Sigmoid colon (tissue), 7 donors: ENCODE data around the gene BHLHA15. TPM values are rescaled to one million over a fixed set of nuclear protein-coding genes. Genes with fewer than 3 reads are reported as not detected.
"Not testable (repeated sequence)": the region's sequence is repeated elsewhere in the genome, so short reads cannot be mapped to it uniquely, and the experiment has no call there.

Source experiments
- DNase-seq: peaks from one replicate; pipeline ENCODE4 v3.0.0-alpha.2; 2019
- H3K27ac ChIP-seq, 4 donors: fragments of 200-600 bp; sonication (generic); one replicate each; pipeline ENCODE4 v1.5.1; 2016 to 2019; ENCODE audit warnings: mild to moderate bottlenecking in 1 of 4
- H3K27me3 ChIP-seq, 3 donors: fragments of 200-600 bp; sonication (generic); one replicate each; pipeline ENCODE4 v1.5.1; 2019; ENCODE audit warnings: mild to moderate bottlenecking in 1 of 3
- H3K36me3 ChIP-seq, 4 donors: fragments of 200-600 bp; sonication (generic); one replicate each; pipeline ENCODE4 v1.5.1; 2016 to 2019
- H3K4me1 ChIP-seq, 4 donors: fragments of 200-600 bp; sonication (generic); one replicate each; pipeline ENCODE4 v1.5.1; 2017 to 2019
- H3K4me3 ChIP-seq, 4 donors: fragments of 200-600 bp; sonication (generic); one replicate each; pipeline ENCODE4 v1.5.1; 2017 to 2019; ENCODE audit warnings: mild to moderate bottlenecking in 2 of 4, moderate library complexity in 1 of 4
- H3K9me3 ChIP-seq, 4 donors: fragments of 200-600 bp in 3 of 4; sonication (generic) in 3 of 4; one replicate each; pipeline versions ENCODE4 v1.5.1 to v1.6.1; 2013 to 2019
- EP300 ChIP-seq, 4 donors: sonication (generic); formaldehyde crosslinking; IDR thresholded peaks; one replicate each; pipeline ENCODE4 v1.6.1; 2017; ENCODE audit warnings: antibody characterized with exemption in 4 of 4
- POLR2A ChIP-seq, 2 donors: fragments of 450-650 bp; IDR thresholded peaks; one replicate each; pipeline ENCODE4 v1.6.1; 2016; ENCODE audit warnings: antibody characterized with exemption in 2 of 2, mild to moderate bottlenecking in 2 of 2, moderate library complexity in 2 of 2
- POLR2AphosphoS5 ChIP-seq, 4 donors: sonication (generic); formaldehyde crosslinking; IDR thresholded peaks; one replicate each; pipeline ENCODE4 v1.6.1; 2017; ENCODE audit warnings: antibody characterized with exemption in 4 of 4
- WGBS, 2 donors: extraction: QIAGEN DNeasy Blood & Tissue Kit; methylation state at CpG; one replicate each; pipeline ENCODE4 v1.1.7; 2013; 5-methylcytosine and 5-hydroxymethylcytosine counted together
- intact Hi-C: fragments of 100-400 bp; cut with DNase I; formaldehyde crosslinking; loops from one replicate; pipeline ENCODE4 v1.15.1; 2023
- polyA plus RNA-seq, 3 donors: library from polyadenylated mRNA; stranded (reverse); fragments of 200-250 nt; gene quantifications; one replicate each; pipeline ENCODE4 v1.2.3, GENCODE V29; 2013
- total RNA-seq, 4 donors: library from RNA; depleted of rRNA; stranded (reverse); fragments of >200 nt; gene quantifications; one replicate each; pipeline ENCODE4 v1.1.0, GENCODE V29; 2016
- TF ChIP-seq, protein P1 (sequence below), 4 experiments: fragments of 450-650 bp in 3 of 4; fragments of 200-600 bp in 1 of 4; IDR thresholded peaks; one replicate each; pipeline ENCODE4 v1.5.1; 2016 to 2019; ENCODE audit warnings: antibody characterized with exemption in 4 of 4, mild to moderate bottlenecking in 3 of 4, moderate library complexity in 2 of 4
- donor health status: healthy with polysubstance abuse.
- donor health status: Bipolar disorder and iron deficiency.
- donor health status: healthy.

BHLHA15 gene
- total and polyA plus RNA-seq, 7 donors = 1.2 to 1.4 TPM; not detected in 5

DNA sequence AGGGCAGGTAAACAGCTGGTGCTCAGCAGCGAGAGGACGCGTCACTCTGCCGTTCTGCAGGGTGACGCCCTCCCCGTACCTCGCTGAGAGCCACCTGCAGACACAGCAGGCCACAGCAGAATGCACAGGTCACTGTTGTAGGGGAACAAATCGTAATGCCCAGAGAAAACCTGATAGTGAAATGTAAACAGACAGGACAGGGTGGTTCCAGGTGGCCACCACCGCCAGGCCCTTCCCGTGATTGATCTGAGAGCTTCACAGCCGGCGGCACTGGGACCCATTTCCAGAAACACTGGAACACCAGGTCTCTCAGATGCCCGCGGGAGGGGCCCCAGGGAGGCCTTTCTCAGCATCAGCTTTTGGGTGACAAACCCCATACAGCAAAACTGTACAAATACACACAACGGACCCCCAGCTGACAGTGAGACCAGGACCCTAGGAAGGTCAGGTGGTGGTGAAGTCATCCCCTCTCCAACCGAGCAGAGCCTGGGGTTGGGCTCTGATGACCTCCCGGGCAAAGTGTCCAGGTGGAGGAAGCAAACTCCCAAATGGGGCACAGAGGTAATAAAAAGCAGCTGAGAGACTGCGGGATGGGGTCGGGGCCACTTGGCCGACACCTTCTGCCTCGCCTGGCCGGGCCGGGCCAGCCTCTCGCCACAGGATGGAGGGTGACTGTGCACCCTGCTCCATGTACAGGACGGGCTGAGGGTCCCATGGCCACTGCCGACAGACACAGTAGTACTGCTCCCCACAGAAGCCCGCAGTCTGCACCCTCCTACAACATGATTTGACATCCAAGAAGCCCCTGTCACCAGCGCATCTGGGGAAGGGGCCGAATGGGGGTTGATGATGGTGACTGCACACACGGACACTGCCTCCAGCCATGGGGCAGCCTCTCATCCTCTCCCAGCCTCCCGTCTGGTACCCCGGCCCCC lies 4.6 kb downstream of the BHLHA15 start:
- no peak overlapping the region for H3K27ac ChIP-seq
- TF ChIP-seq EP300 (IDR thresholded peaks at IDR 0.05) (no peak), POLR2A (IDR thresholded peaks at IDR 0.05) (no peak), POLR2AphosphoS5 (IDR thresholded peaks at IDR 0.05) (no peak)
- TF ChIP-seq, protein P1, sequence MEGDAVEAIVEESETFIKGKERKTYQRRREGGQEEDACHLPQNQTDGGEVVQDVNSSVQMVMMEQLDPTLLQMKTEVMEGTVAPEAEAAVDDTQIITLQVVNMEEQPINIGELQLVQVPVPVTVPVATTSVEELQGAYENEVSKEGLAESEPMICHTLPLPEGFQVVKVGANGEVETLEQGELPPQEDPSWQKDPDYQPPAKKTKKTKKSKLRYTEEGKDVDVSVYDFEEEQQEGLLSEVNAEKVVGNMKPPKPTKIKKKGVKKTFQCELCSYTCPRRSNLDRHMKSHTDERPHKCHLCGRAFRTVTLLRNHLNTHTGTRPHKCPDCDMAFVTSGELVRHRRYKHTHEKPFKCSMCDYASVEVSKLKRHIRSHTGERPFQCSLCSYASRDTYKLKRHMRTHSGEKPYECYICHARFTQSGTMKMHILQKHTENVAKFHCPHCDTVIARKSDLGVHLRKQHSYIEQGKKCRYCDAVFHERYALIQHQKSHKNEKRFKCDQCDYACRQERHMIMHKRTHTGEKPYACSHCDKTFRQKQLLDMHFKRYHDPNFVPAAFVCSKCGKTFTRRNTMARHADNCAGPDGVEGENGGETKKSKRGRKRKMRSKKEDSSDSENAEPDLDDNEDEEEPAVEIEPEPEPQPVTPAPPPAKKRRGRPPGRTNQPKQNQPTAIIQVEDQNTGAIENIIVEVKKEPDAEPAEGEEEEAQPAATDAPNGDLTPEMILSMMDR (IDR thresholded peaks at IDR 0.05) = no peak
- peaks cover 0 to 9% (median 5%) of the 10 kb centered on the region in 4 donors for H3K4me1 ChIP-seq
- H3K9me3 ChIP-seq = no peaks in the 10 kb centered on the region
- DNase-seq = peak; percentile 50
- no peak overlapping the region for H3K4me3 ChIP-seq
- H3K27me3 ChIP-seq = peaks cover 7 to 15% (median 8%) of the 10 kb centered on the region in 3 donors
- 78 to 87% methylated on average over 32 of the region's 32 CpGs for WGBS, 2 donors
- H3K36me3 ChIP-seq = peaks cover 0 to 28% (median 8%) of the 10 kb centered on the region in 4 donors
- intact Hi-C loops = no loop called here

DNA sequence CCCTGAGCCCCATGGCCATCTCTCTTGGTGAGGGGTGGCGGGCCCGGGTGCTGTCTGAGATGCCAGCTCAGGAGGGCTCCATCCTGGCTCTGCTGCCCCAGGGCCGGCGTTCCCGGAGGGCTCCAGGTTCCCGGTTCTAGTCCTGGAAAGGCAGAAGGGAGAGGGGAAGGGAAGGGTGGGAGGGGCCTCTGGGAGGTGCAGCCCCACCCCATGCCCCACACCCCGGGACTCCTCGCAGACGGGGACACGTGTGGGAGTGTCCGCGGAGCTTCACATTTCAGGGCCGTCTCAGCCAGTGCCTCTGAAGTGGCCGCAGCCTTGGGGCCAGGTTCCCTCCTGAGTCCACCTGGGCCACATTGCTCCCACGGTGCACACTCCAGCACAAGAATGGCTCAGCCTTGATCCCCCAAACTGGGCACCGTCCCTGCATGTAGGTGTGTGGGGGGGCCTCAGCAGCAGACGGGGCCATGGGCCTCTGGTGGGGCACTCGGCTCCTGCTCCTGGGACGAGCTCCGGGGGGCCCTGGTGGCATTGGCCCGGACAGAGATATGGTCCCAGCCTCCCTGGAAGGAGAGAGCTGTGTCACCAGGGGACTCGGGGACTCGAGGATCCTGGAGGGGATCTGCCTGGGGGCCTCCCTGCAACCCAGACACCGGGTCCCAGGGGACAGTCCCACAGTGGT lies 5.8 kb downstream of the BHLHA15 start:
- Histone ChIP-seq H3K4me3 (no peak overlapping the region), H3K27me3 (peaks cover 0 to 5% (median 0%) of the 10 kb centered on the region in 3 donors), H3K36me3 (peaks cover 0 to 41% (median 11%) of the 10 kb centered on the region in 4 donors), H3K4me1 (no peaks in the 10 kb centered on the region), H3K27ac (no peak overlapping the region), H3K9me3 (no peaks in the 10 kb centered on the region)
- intact Hi-C loops = no loop called here
- TF ChIP-seq POLR2A (IDR thresholded peaks at IDR 0.05) (no peak), POLR2AphosphoS5 (IDR thresholded peaks at IDR 0.05) (no peak), EP300 (IDR thresholded peaks at IDR 0.05) (no peak)
- TF ChIP-seq, protein P1 (IDR thresholded peaks at IDR 0.05) = no peak
- 88 to 93% methylated on average over 24 of the region's 24 CpGs for WGBS, 2 donors
- DNase-seq = peak; percentile 50

GRCh38 chr7:98217623-98218582 lies 6.7 kb downstream of the BHLHA15 start:
- TF ChIP-seq POLR2A (IDR thresholded peaks at IDR 0.05) = no peak
- TF ChIP-seq, protein P1 (IDR thresholded peaks at IDR 0.05) = no peak
- no peak for TF ChIP-seq EP300 (IDR thresholded peaks at IDR 0.05)
- TF ChIP-seq POLR2AphosphoS5 (IDR thresholded peaks at IDR 0.05) = no peak
- no peaks in the 10 kb centered on the region for H3K4me1 ChIP-seq
- peak; percentile 59 for DNase-seq
- no peaks in the 10 kb centered on the region for H3K9me3 ChIP-seq
- H3K36me3 ChIP-seq = peaks cover 0 to 49% (median 11%) of the 10 kb centered on the region in 4 donors
- H3K27me3 ChIP-seq = no peaks in the 10 kb centered on the region
- intact Hi-C loops = no loop called here
- no peak overlapping the region for H3K27ac ChIP-seq
- 74 to 89% methylated on average over 41 of the region's 41 CpGs for WGBS, 2 donors
- no peak overlapping the region for H3K4me3 ChIP-seq

GRCh38 chr7:98219382-98219781 lies 8.1 kb downstream of the BHLHA15 start:
- peak; percentile 6 for DNase-seq
- H3K36me3 ChIP-seq = peaks cover 0 to 52% (median 11%) of the 10 kb centered on the region in 4 donors
- H3K9me3 ChIP-seq, H3K27ac ChIP-seq, intact Hi-C loops, H3K27me3 ChIP-seq, H3K4me1 ChIP-seq, H3K4me3 ChIP-seq: not testable (repeated sequence)
- WGBS, 2 donors = 90 to 98% methylated on average over 6 of the region's 6 CpGs
